Astrocyte of the cerebellum (primary cell): ENCODE results near the gene PPARA.

Source experiments
- DNase-seq: peaks from one replicate; pipeline ENCODE4 v3.0.0-alpha.2; 2011; ENCODE audit warnings: low read depth
- H3K4me3 ChIP-seq: 2 replicates; pipeline ENCODE4 v1.5.1; 2011; ENCODE audit warnings: mild to moderate bottlenecking, low read depth, low read length, moderate library complexity
- in situ Hi-C: cut with HindIII; loops from 2 replicates; pipeline ENCODE4 v1.10.0; 2017; ENCODE audit warnings: low sequenced_read_pairs
- TF ChIP-seq, protein P1 (sequence below): IDR thresholded peaks from 2 replicates; pipeline ENCODE4 v1.5.1; 2012; ENCODE audit warnings: low read length, low read depth, moderate library complexity, mild to moderate bottlenecking; ENCODE audit errors: missing control alignments

The PPARA gene

DNA sequence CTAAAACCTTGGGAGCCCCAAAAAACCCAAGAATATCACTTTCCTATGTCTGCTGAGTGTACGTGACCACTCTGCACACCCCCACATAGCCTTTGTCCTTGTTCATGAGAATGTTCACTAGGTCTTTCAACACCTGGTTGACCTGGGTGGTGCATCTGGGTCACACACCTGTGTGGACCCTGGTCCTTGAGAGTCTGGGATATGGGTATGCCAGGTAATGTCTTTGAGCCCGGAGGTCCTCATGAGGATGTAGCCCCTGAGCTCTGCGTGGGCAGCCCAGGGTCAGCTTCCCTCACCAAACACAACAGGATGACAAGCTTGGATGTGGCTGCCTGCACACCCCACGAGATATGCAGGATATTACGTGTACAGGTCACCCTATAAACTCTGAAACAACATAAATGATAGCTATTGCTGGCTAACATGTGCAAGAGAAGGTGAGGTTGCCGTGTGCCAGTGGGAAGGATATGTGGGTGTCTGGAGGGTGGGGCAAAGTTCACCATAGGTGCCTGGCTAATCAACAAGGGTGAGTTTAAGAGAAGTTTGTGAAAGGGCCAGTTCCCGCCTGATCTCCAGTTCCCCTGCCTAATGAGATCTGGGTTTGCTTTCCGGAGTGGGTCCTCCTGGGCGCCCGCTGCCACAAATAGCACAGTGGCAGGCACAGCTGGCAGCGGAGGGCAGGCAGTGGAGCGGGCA lies 1.4 kb upstream of the PPARA start:
- no peak for DNase-seq
- TF ChIP-seq, protein P1, sequence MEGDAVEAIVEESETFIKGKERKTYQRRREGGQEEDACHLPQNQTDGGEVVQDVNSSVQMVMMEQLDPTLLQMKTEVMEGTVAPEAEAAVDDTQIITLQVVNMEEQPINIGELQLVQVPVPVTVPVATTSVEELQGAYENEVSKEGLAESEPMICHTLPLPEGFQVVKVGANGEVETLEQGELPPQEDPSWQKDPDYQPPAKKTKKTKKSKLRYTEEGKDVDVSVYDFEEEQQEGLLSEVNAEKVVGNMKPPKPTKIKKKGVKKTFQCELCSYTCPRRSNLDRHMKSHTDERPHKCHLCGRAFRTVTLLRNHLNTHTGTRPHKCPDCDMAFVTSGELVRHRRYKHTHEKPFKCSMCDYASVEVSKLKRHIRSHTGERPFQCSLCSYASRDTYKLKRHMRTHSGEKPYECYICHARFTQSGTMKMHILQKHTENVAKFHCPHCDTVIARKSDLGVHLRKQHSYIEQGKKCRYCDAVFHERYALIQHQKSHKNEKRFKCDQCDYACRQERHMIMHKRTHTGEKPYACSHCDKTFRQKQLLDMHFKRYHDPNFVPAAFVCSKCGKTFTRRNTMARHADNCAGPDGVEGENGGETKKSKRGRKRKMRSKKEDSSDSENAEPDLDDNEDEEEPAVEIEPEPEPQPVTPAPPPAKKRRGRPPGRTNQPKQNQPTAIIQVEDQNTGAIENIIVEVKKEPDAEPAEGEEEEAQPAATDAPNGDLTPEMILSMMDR = no peak
- peak overlapping the region; percentile 51 for H3K4me3 ChIP-seq
- in situ Hi-C loops = loop anchor here (5.0 to 10.0 kb wide), 4 partner anchors 93 to 286 kb away; partner anchors contain the start of gene TRMU

DNA sequence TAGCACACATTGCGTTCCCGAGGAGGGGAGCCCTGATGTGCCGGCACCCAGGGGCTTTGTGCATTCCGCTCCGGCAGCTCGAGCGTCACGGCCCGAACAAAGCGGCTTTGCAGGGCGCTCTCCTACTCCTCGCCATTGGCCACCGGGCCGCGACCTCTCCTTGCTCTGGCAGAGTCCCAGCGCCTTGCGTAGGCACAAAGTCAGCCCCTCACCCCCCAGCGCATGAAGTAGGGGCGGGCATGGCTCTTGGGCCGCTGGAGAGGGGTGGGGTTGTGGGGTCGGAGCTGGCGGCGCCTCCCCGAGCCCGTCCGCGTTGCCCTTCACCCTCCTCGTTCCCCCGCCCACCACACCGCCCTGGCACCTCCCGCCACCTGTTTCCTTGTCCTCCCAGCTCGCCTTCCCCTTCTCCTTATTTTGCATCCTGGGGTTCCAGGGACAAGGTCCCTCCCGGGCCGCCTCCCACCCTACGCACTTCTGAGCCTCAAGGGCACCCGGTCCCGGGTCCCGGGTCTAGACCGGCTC lies 753 bp upstream of the PPARA start:
- TF ChIP-seq, protein P1 = no peak
- no peak for DNase-seq
- H3K4me3 ChIP-seq = peak overlapping the region; percentile 51
- in situ Hi-C loops = loop anchor here (5.0 to 10.0 kb wide), 4 partner anchors 93 to 285 kb away; partner anchors contain the start of gene TRMU

DNA sequence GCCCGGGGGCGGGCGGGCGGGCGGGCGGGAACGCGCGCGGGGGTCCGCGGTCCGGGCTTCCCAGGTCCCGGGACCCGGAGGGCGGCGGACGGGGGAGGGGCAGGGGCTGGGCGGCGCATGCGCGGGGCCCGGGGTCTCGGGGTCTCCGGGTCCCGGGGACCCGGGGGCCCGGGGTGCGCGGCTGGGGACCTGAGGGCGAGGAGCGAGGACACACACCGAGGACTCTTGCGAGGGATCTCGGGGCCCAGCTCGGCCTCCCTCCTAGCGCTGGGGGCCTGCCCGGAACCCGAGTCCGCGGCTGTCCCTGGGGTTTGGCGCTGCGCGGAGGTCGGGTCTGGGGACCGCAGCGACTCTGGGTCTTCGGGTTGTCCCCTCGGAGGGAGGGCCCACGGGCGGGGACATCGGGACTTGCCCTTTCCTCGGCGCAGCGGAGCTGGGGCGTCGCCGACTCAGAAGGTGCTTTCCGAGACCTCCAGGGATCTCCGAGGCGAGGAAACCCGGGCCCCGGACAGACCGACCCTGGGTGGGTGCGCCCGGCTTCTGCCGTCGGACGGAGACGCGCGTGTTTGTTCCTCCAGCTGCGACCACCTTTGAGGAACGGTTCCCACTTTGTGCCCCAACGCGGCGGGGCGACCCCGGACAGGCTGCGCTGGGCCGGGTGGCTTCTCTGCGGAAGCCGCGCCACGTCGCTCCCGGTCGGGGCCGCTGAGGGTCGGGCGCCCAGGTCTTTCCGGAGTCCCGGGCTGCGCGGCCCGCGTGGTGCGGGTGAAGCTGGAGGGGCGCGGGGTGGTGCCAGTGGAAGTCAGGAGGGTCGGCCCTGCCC lies 540 bp downstream of the PPARA start:
- TF ChIP-seq, protein P1 = no peak
- H3K4me3 ChIP-seq = peak overlapping the region; percentile 84
- in situ Hi-C loops = no loop called here

DNA sequence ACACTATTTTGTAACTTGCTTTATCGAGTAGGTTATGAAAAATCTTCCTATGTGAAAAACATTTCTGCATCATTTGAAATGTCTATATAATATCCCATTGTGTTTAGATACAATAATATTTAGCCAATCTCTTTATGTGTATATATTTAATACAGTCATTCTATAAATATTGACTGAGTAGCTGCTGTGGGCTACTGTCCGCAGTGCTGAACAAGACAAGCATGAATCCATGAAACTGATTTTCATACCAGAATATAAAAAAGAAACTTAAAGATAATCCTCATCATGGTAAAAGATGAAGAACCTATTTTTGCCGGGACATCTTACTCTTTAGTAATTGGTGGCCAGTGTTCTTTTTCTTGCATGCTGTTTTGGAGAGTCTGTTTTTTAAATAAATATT lies 3.6 kb downstream of the PPARA start:
- no peak overlapping the region for H3K4me3 ChIP-seq
- in situ Hi-C loops = no loop called here
- DNase-seq = no peak
- TF ChIP-seq, protein P1 = no peak

More for the DNA sequence above, 540 bp downstream of the PPARA start:
- DNase-seq = no peak

DNA sequence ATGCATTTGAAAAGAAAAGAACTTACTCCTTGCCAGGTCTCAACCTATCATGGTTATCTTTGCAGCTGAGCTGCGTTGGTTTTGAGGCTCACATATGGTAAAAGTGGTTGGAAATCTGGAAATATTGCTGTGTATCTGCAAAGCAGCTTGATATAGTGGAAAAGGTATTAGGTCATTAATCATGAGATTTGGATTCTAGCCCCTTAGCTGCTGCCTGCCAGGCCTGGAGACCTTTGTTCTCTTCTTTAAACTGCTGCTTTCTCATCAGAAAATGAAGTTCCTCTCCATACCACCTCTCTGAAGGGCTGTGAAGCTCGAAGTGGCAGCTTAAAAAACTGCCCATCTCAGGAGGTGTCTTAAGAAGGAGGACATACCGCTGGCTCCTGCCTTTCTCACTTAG lies 5.7 kb downstream of the PPARA start:
- DNase-seq = no peak
- in situ Hi-C loops = no loop called here
- TF ChIP-seq, protein P1 = no peak
- H3K4me3 ChIP-seq = no peak overlapping the region

DNA sequence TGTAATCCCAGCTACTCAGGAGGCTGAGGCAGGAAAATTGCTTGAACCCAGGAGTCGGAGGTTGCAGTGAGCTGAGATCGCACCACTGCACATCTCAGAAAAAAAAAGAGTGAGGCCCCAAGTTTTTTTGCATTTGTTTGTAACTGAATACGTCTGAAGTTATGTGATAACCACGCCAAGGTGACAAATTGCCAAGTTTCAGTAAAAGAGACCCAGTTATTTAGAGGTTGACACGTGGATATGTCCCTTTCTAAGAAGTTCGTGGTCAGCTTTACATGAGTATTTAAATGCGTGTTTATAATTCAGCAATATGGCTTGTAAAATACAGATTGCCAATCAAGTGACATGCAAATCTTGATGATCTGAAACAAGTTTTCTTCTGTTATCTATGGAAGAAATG lies 8.0 kb downstream of the PPARA start:
- no peak for DNase-seq
- no peak overlapping the region for H3K4me3 ChIP-seq
- in situ Hi-C loops = no loop called here
- TF ChIP-seq, protein P1 = no peak
